ENCODE results near the gene ZFHX2.
"Not testable (repeated sequence)": the region's sequence is repeated elsewhere in the genome, so short reads cannot be mapped to it uniquely, and the experiment has no call there.

Gene ZFHX2

DNA sequence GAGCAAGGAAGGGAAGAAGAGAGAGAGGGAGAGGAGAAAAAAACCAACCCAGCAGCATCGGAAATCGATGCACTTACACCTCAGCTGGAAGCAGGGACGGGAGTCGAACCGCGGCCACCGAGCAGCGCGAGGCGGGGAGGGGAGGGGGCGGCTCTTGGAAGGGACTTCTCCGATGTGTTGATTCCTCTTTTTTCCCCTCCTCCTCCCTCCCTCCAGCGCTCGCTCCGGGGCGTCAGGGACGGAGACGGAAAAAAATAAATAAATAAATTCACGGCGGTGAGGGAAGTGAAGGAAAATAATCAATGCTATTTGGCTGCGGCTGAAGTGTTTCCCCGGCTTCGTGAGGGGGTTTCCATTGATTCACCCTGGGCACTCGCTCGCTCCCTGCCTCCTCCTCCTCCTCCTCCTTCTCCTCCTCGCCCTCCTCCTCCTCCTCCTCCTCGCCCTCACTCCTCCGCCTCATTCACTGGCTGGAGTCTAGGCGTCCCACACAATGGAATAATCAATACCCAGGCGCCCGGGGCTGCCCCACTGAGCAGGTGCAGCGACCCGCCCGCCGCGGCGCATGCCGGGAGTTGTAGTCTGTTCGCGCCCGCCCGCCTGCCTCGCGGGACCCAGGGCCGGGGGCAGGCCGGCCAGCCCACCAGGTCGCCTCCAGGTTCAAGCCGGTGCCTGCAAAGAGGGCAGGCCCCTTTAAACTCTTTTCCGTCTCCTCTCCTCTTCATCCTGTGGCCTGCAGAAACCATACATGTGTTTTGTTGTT, at the start of gene ZFHX2:
Gene ZFHX2, minus strand, starts transcription at position 500 of the 763 bp plus-strand sequence. CDS start 16,440 bp downstream, outside the sequence.
- Histone ChIP-seq H3K27ac (ENCODE audit: low read depth, low read length) (no peak within 1 kb of the TSS), H3K9me3 (ENCODE audit: control insufficient read depth in 1 of 2, low read length in 2 of 2) (no peaks in the 10 kb centered on the region), H3K4me1 (ENCODE audit: control insufficient read depth in 1 of 2, insufficient read depth in 2 of 2, low read length in 2 of 2) (peaks cover 10 to 15% of the 10 kb centered on the region in 2 donors), H3K9ac (ENCODE audit: low read depth in 1 of 2, low read length in 2 of 2) (peak within 1 kb of the TSS; percentile 68 to 69), H3K27me3 (ENCODE audit: control insufficient read depth in 1 of 2, insufficient read depth in 2 of 2, low read length in 2 of 2) (no peaks in the 10 kb centered on the region), H3K36me3 (ENCODE audit: control insufficient read depth in 1 of 2, insufficient read depth in 2 of 2, low read length in 2 of 2) (no peaks in the 10 kb centered on the region), H3K4me3 (ENCODE audit: low read depth in 1 of 2, low read length in 2 of 2) (peak within 1 kb of the TSS; percentile 88 to 91)

DNA sequence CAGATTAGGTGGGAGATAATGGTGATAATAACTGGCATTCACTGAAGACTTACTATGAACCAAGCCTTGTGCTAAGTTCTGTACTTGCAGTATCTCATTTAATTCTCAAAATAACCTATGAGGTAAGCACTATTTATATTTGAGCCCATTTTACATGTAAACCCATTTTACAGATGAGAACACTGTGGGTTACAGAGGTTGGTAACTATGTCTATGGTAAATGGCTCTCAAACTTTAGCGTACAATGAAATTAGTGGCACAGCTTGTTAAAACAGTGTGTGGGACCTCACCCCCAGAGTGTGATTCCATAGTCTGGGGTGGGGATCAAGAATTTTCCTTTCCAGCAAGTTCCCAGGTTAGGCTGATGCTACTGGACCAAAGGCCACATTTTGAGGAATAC, 49.2 kb upstream of the ZFHX2 start:
- Histone ChIP-seq H3K36me3 (ENCODE audit: control insufficient read depth in 1 of 2, insufficient read depth in 2 of 2, low read length in 2 of 2) (no peaks in the 10 kb centered on the region), H3K9ac (ENCODE audit: low read depth in 1 of 2, low read length in 2 of 2) (no peak overlapping the region), H3K4me1 (ENCODE audit: control insufficient read depth in 1 of 2, insufficient read depth in 2 of 2, low read length in 2 of 2) (no peaks in the 10 kb centered on the region), H3K27me3 (ENCODE audit: control insufficient read depth in 1 of 2, insufficient read depth in 2 of 2, low read length in 2 of 2) (no peaks in the 10 kb centered on the region), H3K4me3 (ENCODE audit: low read depth in 1 of 2, low read length in 2 of 2) (no peak overlapping the region), H3K27ac (ENCODE audit: low read depth, low read length) (no peak overlapping the region), H3K9me3 (ENCODE audit: control insufficient read depth in 1 of 2, low read length in 2 of 2) (no peaks in the 10 kb centered on the region)

DNA sequence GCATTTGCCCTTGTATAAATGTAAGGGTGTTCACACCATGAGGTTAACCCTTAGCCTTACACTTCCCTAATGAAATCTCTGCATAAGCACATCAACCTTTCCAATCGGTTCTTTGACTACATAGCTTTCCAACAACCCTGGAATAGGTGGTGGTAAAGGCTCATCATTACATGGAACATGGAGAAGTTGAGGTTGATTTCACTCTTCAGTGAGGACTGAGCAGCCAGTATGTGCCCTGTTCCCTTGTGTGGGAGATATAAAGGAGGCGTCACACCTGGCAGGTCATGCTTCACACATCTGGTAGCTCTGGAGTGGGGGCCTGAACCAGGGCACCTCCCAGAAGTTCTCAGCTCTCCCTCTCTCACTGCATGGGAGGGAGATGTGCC, 48.8 kb upstream of the ZFHX2 start:
- Histone ChIP-seq H3K4me3 (ENCODE audit: low read depth in 1 of 2, low read length in 2 of 2) (no peak overlapping the region), H3K4me1 (ENCODE audit: control insufficient read depth in 1 of 2, insufficient read depth in 2 of 2, low read length in 2 of 2) (no peaks in the 10 kb centered on the region), H3K27ac (ENCODE audit: low read depth, low read length) (no peak overlapping the region), H3K27me3 (ENCODE audit: control insufficient read depth in 1 of 2, insufficient read depth in 2 of 2, low read length in 2 of 2) (no peaks in the 10 kb centered on the region), H3K36me3 (ENCODE audit: control insufficient read depth in 1 of 2, insufficient read depth in 2 of 2, low read length in 2 of 2) (no peaks in the 10 kb centered on the region), H3K9me3 (ENCODE audit: control insufficient read depth in 1 of 2, low read length in 2 of 2) (no peaks in the 10 kb centered on the region), H3K9ac (ENCODE audit: low read depth in 1 of 2, low read length in 2 of 2) (no peak overlapping the region)

DNA sequence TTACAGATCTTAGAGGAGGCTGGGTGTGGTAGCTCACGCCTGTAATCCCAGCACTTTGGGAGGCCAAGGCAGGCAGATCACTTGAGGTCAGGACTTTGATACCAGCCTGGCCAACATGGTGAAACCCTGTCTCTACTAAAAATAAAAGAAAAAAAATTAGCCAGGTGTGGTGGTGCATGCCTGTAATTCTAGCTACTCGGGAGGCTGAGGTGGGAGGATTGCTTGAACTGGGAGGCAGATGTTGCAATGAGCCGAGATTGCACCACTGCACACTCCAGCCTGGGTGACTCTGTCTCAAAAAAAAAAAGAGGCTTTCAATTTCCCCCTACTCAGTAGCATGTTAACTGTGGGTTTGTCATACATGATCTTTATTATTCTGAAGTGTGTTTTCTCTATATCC, 42.6 kb upstream of the ZFHX2 start:
- H3K4me1 ChIP-seq (ENCODE audit: control insufficient read depth in 1 of 2, insufficient read depth in 2 of 2, low read length in 2 of 2); H3K4me3 ChIP-seq (ENCODE audit: low read depth in 1 of 2, low read length in 2 of 2); H3K27ac ChIP-seq (ENCODE audit: low read depth, low read length); H3K9me3 ChIP-seq (ENCODE audit: control insufficient read depth in 1 of 2, low read length in 2 of 2); H3K9ac ChIP-seq (ENCODE audit: low read depth in 1 of 2, low read length in 2 of 2); H3K36me3 ChIP-seq (ENCODE audit: control insufficient read depth in 1 of 2, insufficient read depth in 2 of 2, low read length in 2 of 2); H3K27me3 ChIP-seq (ENCODE audit: control insufficient read depth in 1 of 2, insufficient read depth in 2 of 2, low read length in 2 of 2): not testable (repeated sequence)

DNA sequence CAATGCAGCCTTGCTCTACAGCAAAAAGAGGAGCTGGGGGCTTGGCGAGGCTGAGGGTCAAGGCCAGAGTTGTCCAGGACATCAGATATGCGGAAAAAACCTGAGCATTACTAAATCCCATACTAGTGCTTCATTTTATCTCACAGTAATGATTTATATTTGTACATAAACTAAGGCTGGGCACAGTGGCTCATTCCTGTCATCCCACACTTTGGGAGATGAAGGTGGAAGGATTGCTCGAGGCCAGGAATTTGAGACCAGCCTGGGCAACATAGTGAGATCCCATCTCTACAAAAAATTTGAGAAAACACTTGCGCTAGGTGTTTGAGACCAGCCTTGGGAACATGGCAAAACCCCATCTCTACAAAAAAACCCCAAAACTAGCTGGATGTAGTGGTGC, 38.6 kb upstream of the ZFHX2 start:
- Histone ChIP-seq H3K36me3 (ENCODE audit: control insufficient read depth in 1 of 2, insufficient read depth in 2 of 2, low read length in 2 of 2) (no peaks in the 10 kb centered on the region), H3K4me1 (ENCODE audit: control insufficient read depth in 1 of 2, insufficient read depth in 2 of 2, low read length in 2 of 2) (peaks cover 4 to 12% of the 10 kb centered on the region in 2 donors), H3K9ac (ENCODE audit: low read depth in 1 of 2, low read length in 2 of 2) (no peak overlapping the region), H3K27ac (ENCODE audit: low read depth, low read length) (no peak overlapping the region), H3K4me3 (ENCODE audit: low read depth in 1 of 2, low read length in 2 of 2) (no peak overlapping the region), H3K27me3 (ENCODE audit: control insufficient read depth in 1 of 2, insufficient read depth in 2 of 2, low read length in 2 of 2) (no peaks in the 10 kb centered on the region), H3K9me3 (ENCODE audit: control insufficient read depth in 1 of 2, low read length in 2 of 2) (no peaks in the 10 kb centered on the region)

DNA sequence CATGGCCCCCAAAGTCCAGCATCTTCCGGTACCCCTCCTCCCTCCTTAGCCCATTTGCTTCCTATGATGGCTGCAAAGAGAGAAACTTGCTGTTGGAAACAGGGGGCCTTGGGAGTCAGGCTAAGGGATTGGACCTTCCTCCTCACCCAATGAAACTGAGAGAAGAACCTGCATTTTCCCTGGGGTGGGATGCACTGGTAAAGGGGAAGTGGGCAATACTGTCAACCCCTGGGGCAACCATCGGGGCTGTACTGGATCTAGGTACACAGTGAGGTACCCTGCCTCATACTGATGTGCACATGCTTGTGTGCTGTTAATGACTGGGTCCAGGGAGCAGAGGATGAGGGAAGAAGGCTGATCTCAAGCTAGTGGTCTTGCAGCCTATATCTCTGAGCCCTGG, 38.0 kb upstream of the ZFHX2 start:
- Histone ChIP-seq H3K9me3 (ENCODE audit: control insufficient read depth in 1 of 2, low read length in 2 of 2) (no peaks in the 10 kb centered on the region), H3K9ac (ENCODE audit: low read depth in 1 of 2, low read length in 2 of 2) (no peak overlapping the region), H3K27me3 (ENCODE audit: control insufficient read depth in 1 of 2, insufficient read depth in 2 of 2, low read length in 2 of 2) (no peaks in the 10 kb centered on the region), H3K4me3 (ENCODE audit: low read depth in 1 of 2, low read length in 2 of 2) (no peak overlapping the region), H3K27ac (ENCODE audit: low read depth, low read length) (no peak overlapping the region), H3K36me3 (ENCODE audit: control insufficient read depth in 1 of 2, insufficient read depth in 2 of 2, low read length in 2 of 2) (no peaks in the 10 kb centered on the region), H3K4me1 (ENCODE audit: control insufficient read depth in 1 of 2, insufficient read depth in 2 of 2, low read length in 2 of 2) (peaks cover 4 to 12% of the 10 kb centered on the region in 2 donors)

DNA sequence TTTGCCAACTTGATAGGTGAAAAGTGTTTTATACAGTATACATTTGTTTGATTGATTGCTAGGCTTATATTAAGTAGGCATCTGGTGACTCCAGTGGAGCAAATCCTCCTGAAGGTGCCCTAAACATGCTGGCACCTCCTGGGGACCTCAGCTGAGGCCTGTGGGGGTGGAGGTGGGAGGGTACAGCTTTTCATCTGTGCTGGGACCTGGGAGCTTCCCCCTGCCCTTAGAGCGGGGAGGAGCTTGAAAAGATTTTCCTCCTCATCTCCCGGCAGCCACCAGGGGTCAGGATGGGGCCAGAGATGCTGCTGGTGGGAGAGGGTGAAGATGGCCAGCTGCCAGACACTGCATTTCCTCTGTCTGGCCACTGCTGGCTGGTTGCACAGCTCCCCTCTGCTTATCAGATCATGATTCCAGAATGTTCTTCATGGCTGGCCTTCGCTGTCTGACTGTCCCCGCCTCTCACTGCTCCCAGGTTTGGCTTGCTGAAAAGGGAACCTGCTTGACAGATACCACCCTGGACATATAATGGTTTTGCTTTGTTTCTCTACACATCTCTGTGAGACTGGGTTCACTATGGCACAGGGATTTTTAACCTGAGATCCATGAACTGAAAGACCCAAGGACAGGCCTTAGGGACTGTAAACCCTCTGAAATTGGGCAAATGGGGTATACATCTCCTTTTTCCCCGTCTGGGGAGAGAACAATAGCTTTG, 37.5 kb upstream of the ZFHX2 start:
- no peaks in the 10 kb centered on the region for H3K36me3 ChIP-seq (ENCODE audit: control insufficient read depth in 1 of 2, insufficient read depth in 2 of 2, low read length in 2 of 2)
- H3K27ac ChIP-seq (ENCODE audit: low read depth, low read length) = no peak overlapping the region
- no peaks in the 10 kb centered on the region for H3K27me3 ChIP-seq (ENCODE audit: control insufficient read depth in 1 of 2, insufficient read depth in 2 of 2, low read length in 2 of 2)
- peaks cover 4 to 12% of the 10 kb centered on the region in 2 donors for H3K4me1 ChIP-seq (ENCODE audit: control insufficient read depth in 1 of 2, insufficient read depth in 2 of 2, low read length in 2 of 2)
- H3K4me3 ChIP-seq (ENCODE audit: low read depth in 1 of 2, low read length in 2 of 2) = no peak overlapping the region
- H3K9me3 ChIP-seq (ENCODE audit: control insufficient read depth in 1 of 2, low read length in 2 of 2) = no peaks in the 10 kb centered on the region
- H3K9ac ChIP-seq (ENCODE audit: low read depth in 1 of 2, low read length in 2 of 2) = no peak overlapping the region

DNA sequence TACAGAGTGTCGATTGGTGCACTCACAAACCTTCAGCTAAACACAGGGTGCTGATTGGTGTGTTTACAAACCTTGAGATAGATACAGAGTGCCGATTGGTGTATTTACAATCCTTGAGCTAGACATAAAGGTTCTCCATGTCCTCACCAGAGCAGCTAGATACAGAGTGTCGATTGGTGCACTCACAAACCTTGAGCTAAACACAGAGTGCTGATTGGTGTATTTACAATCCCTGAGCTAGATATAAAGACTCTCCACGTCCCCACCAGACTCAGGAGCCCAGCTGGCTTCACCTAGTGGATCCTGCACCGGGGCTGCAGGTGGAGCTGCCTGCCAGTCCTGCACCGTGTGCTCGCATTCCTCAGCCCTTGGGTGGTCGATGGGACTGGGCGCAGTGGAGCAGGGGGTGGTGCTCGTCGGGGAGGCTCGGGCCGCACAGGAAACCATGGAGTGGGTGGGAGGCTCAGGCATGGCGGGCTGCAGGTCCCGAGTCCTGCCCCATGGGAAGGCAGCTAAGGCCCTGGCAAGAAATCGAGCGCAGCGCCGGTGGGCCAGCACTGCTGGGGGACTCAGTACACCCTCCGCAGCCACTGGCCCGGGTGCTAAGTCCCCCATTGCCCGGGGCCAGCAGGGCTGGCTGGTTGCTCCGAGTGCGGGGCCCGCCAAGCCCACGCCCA, 33.1 kb upstream of the ZFHX2 start:
- H3K27me3 ChIP-seq (ENCODE audit: control insufficient read depth in 1 of 2, insufficient read depth in 2 of 2, low read length in 2 of 2); H3K4me3 ChIP-seq (ENCODE audit: low read depth in 1 of 2, low read length in 2 of 2); H3K9ac ChIP-seq (ENCODE audit: low read depth in 1 of 2, low read length in 2 of 2); H3K36me3 ChIP-seq (ENCODE audit: control insufficient read depth in 1 of 2, insufficient read depth in 2 of 2, low read length in 2 of 2); H3K27ac ChIP-seq (ENCODE audit: low read depth, low read length); H3K9me3 ChIP-seq (ENCODE audit: control insufficient read depth in 1 of 2, low read length in 2 of 2): not testable (repeated sequence)
- H3K4me1 ChIP-seq (ENCODE audit: control insufficient read depth in 1 of 2, insufficient read depth in 2 of 2, low read length in 2 of 2) = peaks cover 4 to 10% of the 10 kb centered on the region in 2 donors

DNA sequence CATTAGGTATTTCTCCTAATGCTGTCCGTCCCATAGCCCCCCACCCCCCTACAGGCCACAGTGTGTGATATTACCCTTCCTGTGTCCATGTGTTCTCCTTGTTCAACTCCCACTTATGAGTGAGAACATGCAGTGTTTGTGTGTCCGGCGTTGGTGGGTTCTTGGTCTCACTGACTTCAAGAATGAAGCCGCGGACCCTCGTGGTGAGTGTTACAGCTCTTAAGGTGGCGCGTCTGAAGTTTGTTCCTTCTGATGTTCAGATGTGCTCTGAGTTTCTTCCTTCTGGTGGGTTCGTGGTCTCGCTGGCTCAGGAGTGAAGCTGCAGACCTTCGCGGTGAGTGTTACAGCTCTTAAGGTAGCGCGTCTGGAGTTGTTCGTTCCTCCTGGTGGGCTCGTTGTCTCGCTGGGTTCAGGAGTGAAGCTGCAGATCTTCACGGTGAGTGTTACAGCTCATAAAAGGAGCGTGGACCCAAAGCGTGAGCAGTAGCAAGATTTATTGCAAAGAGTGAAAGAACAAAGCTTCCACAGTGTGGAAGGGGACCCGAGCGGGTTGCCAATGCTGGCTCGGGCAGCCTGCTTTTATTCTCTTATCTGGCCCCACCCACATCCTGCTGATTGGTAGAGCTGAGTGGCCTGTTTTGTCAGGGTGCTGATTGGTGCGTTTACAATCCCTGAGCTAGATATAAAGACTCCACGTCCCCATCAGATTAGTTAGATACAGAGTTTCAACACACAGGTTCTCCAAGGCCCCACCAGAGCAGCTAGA, 32.4 kb upstream of the ZFHX2 start:
- not testable (repeated sequence) for H3K27ac ChIP-seq (ENCODE audit: low read depth, low read length); H3K36me3 ChIP-seq (ENCODE audit: control insufficient read depth in 1 of 2, insufficient read depth in 2 of 2, low read length in 2 of 2); H3K4me1 ChIP-seq (ENCODE audit: control insufficient read depth in 1 of 2, insufficient read depth in 2 of 2, low read length in 2 of 2); H3K9me3 ChIP-seq (ENCODE audit: control insufficient read depth in 1 of 2, low read length in 2 of 2); H3K9ac ChIP-seq (ENCODE audit: low read depth in 1 of 2, low read length in 2 of 2); H3K27me3 ChIP-seq (ENCODE audit: control insufficient read depth in 1 of 2, insufficient read depth in 2 of 2, low read length in 2 of 2); H3K4me3 ChIP-seq (ENCODE audit: low read depth in 1 of 2, low read length in 2 of 2)
